A673 (cell line): ENCODE data around the gene SBK3. TPM values are rescaled to one million over a fixed set of nuclear protein-coding genes. Genes with fewer than 3 reads are reported as not detected.

ENCODE experiments used
- BruUV-seq: library from RNA; stranded (reverse); fragments of 400-500 nt; replicated peaks from 2 replicates; lab custom pipeline; 2021; lab: Mats Ljungman, UMichigan
- CTCF ChIA-PET: fragments of 300-600 bp; sonication (Branson Sonifier 250); formaldehyde crosslinking; loops from one replicate; lab custom pipeline; 2022; ENCODE audit warnings: antibody characterized with exemption; lab: Charles Lee
- POLR2A ChIA-PET: fragments of 300-600 bp; sonication (Branson Sonifier 250); formaldehyde crosslinking; loops from one replicate; lab custom pipeline; 2022; ENCODE audit warnings: antibody characterized with exemption; ENCODE audit not compliant: low non-redundant PET; lab: Charles Lee
- DNase-seq: peaks from one replicate; pipeline ENCODE4 v3.0.0-alpha.2; 2015; ENCODE audit warnings: low spot score
- H3K27ac ChIP-seq: fragments of 200-600 bp; sonication (generic); 2 replicates; pipeline ENCODE4 v1.5.1; 2016; ENCODE audit warnings: mixed run types, low read depth, mild to moderate bottlenecking, mixed read lengths, antibody characterized with exemption, low read length; ENCODE audit not compliant: poor library complexity, severe bottlenecking
- H3K27me3 ChIP-seq: fragments of 200-600 bp; sonication (generic); replicated peaks from 2 replicates; pipeline ENCODE4 v1.6.1; 2017; ENCODE audit warnings: mixed run types, low read depth, mild to moderate bottlenecking, mixed read lengths, antibody characterized with exemption, low read length; ENCODE audit not compliant: insufficient read depth, poor library complexity
- H3K36me3 ChIP-seq: fragments of 200-600 bp; sonication (generic); 2 replicates; pipeline ENCODE4 v1.6.1; 2016; ENCODE audit warnings: mixed run types, mild to moderate bottlenecking, mixed read lengths, antibody characterized with exemption, low read length; ENCODE audit not compliant: insufficient read depth, poor library complexity, severe bottlenecking
- H3K4me1 ChIP-seq: fragments of 200-600 bp; sonication (generic); 2 replicates; pipeline ENCODE4 v1.6.1; 2017; ENCODE audit warnings: mixed run types, mild to moderate bottlenecking, mixed read lengths, antibody characterized with exemption, low read length; ENCODE audit not compliant: insufficient read depth, poor library complexity, severe bottlenecking
- H3K4me3 ChIP-seq: fragments of 200-600 bp; sonication (generic); 2 replicates; pipeline ENCODE4 v1.5.1; 2016; ENCODE audit warnings: low read depth, mixed run types, mild to moderate bottlenecking, mixed read lengths, low read length; ENCODE audit not compliant: poor library complexity, severe bottlenecking
- H3K9me3 ChIP-seq: fragments of 200-600 bp; sonication (generic); 2 replicates; pipeline ENCODE4 v1.6.1; 2016; ENCODE audit warnings: mixed run types, low read depth, mild to moderate bottlenecking, mixed read lengths, antibody characterized with exemption, low read length; ENCODE audit not compliant: poor library complexity, severe bottlenecking
- EZH2 ChIP-seq: fragments of 200-600 bp; sonication (generic); IDR thresholded peaks from 2 replicates; pipeline ENCODE4 v1.6.1; 2017; ENCODE audit warnings: borderline replicate concordance, low read depth, mild to moderate bottlenecking, mixed read lengths, antibody characterized with exemption, low read length; ENCODE audit not compliant: poor library complexity, severe bottlenecking
- intact Hi-C: fragments of 100-400 bp; cut with micrococcal nuclease; formaldehyde crosslinking; loops from one replicate; pipeline ENCODE4 v1.10.0; 2022; ENCODE audit not compliant: unreplicated experiment
- total RNA-seq: library from RNA; stranded (reverse); gene quantifications from 2 replicates; pipeline ENCODE4 v1.2.3, GENCODE V29; 2021
- TF ChIP-seq, protein P1 (sequence below): fragments of 300-800, 200-600 bp; sonication (generic); conservative IDR thresholded peaks from 2 replicates; pipeline ENCODE4 v1.5.1; 2017; ENCODE audit warnings: low read depth, mild to moderate bottlenecking, antibody characterized with exemption, low read length, moderate library complexity, mixed read lengths

The SBK3 gene
- total RNA-seq, 1 experiment from 2014 or later = not detected

DNA sequence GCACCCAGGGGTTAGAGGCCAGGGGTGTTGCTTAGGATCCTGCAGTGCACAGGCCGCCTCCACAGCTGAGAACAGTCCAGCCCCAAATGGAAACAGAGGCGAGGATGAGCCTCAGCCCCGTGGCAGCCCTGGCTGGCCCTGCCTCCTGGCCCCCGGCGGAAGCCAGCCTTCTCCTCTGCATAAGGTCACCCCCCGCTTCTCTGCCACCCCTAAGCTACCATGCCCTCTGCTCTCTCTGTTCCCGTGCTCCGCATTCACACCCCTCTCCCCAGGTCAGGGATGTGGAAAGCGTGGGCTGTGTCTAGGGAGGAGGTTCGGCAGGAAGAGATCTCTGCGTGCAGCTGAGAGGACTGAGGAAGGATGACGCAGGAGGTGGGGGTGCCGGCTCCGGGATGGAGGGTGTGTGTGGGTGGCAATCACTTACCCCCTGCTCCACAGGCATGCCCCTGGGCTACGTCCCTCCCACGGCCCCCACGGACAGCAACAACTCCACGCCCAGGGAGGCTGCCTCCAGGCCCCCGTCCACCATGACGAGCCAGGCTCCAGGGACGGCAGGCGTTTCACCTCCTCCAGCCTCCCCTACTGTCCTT is 51.1 kb downstream of the SBK3 start:
- H3K4me1 ChIP-seq = peaks cover 4% of the 10 kb centered on the region
- intact Hi-C loops = no loop called here
- ChIA-PET POLR2A (interaction anchor here (0.5 kb wide), 1 partner anchor 17 kb away, joined by 3 read pairs; no protein-coding TSS in a partner anchor), CTCF (interaction anchor here (0.6 to 0.8 kb wide), 2 partner anchors 10 to 1067 kb away, joined by 3 to 5 read pairs; no protein-coding TSS in a partner anchor)
- peak overlapping the region; percentile 13 for H3K27ac ChIP-seq
- H3K36me3 ChIP-seq = no peaks in the 10 kb centered on the region
- BruUV-seq = no TSS peak
- no peaks in the 10 kb centered on the region for H3K27me3 ChIP-seq
- TF ChIP-seq, protein P1, sequence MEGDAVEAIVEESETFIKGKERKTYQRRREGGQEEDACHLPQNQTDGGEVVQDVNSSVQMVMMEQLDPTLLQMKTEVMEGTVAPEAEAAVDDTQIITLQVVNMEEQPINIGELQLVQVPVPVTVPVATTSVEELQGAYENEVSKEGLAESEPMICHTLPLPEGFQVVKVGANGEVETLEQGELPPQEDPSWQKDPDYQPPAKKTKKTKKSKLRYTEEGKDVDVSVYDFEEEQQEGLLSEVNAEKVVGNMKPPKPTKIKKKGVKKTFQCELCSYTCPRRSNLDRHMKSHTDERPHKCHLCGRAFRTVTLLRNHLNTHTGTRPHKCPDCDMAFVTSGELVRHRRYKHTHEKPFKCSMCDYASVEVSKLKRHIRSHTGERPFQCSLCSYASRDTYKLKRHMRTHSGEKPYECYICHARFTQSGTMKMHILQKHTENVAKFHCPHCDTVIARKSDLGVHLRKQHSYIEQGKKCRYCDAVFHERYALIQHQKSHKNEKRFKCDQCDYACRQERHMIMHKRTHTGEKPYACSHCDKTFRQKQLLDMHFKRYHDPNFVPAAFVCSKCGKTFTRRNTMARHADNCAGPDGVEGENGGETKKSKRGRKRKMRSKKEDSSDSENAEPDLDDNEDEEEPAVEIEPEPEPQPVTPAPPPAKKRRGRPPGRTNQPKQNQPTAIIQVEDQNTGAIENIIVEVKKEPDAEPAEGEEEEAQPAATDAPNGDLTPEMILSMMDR = no peak
- no peak for TF ChIP-seq EZH2
- H3K4me3 ChIP-seq = no peak overlapping the region
- H3K9me3 ChIP-seq = no peaks in the 10 kb centered on the region
- no peak for DNase-seq

DNA sequence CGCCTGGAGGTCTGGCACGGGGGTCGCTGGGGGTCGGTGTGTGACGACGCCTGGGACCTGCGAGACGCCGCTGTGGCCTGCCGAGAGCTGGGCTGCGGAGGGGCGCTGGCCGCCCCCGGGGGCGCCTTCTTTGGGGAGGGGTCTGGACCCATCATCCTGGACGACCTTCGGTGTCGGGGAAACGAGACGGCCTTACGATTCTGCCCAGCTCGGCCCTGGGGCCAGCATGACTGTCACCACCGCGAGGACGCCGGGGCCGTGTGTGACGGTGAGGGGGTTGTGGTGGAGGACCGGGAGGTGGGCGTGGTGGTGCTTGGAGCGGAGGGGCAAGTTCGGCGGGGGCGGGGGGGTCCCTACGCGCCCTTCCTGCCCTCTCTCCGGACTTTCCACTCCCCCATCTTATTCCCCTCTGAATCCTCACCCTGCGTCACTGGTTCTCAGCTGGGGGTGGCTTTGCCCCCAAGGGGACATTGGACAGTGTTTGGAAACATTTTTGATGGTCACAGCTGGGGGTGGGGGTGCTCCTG is 51.6 kb downstream of the SBK3 start:
- no peak for TF ChIP-seq EZH2
- TF ChIP-seq, protein P1 = no peak
- intact Hi-C loops = no loop called here
- ChIA-PET CTCF (interaction anchor here (0.6 kb wide), 1 partner anchor 1066 kb away, joined by 5 read pairs; no protein-coding TSS in a partner anchor), POLR2A (no interaction called here)
- Histone ChIP-seq H3K27me3 (no peaks in the 10 kb centered on the region), H3K4me1 (peaks cover 4% of the 10 kb centered on the region), H3K36me3 (no peaks in the 10 kb centered on the region), H3K9me3 (no peaks in the 10 kb centered on the region), H3K4me3 (no peak overlapping the region), H3K27ac (no peak overlapping the region)
- BruUV-seq = no TSS peak
- DNase-seq = no peak

DNA sequence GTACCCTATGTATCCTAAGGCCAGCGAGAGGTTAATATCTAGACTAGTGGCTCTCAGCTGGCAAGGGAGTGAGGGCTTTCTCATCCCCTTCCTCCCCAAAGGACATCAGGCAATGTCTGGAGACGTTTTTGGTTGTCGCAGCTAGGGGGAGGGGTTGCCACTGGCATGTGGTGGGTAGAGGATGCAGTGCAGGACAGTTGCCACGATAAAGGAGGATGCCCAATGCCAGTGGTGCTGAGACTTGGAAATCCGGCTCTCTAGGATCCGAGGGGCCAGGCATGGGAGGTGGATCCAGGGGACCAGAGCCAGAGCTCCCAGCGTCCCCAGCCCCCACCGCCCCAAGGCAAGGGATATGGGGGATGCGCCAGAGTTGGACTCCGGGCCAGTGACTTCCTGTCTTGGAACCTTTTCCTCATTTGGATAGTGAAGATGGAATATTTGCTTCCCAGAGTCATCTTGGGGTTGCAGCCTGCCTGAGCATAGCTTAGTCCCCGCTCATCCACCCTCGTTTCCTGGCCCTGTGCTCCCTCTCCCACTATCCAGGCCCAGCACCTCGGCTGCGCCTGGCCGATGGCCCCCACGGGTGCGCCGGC is 52.2 kb downstream of the SBK3 start:
- DNase-seq = no peak
- Histone ChIP-seq H3K4me1 (peaks cover 6% of the 10 kb centered on the region), H3K36me3 (no peaks in the 10 kb centered on the region), H3K9me3 (no peaks in the 10 kb centered on the region), H3K4me3 (no peak overlapping the region), H3K27me3 (no peaks in the 10 kb centered on the region), H3K27ac (no peak overlapping the region)
- TF ChIP-seq, protein P1 = no peak
- TF ChIP-seq EZH2 = no peak
- ChIA-PET CTCF (no interaction called here), POLR2A (no interaction called here)
- BruUV-seq = no TSS peak
- intact Hi-C loops = no loop called here
